T1000 (cell line): ENCODE measurements around the gene AP2A2.

Source experiments
- DNase-seq: peaks from one replicate; lab custom pipeline; 2025; ENCODE audit warnings: mixed read lengths; lab: John Stamatoyannopoulos, UW

The AP2A2 gene

DNA sequence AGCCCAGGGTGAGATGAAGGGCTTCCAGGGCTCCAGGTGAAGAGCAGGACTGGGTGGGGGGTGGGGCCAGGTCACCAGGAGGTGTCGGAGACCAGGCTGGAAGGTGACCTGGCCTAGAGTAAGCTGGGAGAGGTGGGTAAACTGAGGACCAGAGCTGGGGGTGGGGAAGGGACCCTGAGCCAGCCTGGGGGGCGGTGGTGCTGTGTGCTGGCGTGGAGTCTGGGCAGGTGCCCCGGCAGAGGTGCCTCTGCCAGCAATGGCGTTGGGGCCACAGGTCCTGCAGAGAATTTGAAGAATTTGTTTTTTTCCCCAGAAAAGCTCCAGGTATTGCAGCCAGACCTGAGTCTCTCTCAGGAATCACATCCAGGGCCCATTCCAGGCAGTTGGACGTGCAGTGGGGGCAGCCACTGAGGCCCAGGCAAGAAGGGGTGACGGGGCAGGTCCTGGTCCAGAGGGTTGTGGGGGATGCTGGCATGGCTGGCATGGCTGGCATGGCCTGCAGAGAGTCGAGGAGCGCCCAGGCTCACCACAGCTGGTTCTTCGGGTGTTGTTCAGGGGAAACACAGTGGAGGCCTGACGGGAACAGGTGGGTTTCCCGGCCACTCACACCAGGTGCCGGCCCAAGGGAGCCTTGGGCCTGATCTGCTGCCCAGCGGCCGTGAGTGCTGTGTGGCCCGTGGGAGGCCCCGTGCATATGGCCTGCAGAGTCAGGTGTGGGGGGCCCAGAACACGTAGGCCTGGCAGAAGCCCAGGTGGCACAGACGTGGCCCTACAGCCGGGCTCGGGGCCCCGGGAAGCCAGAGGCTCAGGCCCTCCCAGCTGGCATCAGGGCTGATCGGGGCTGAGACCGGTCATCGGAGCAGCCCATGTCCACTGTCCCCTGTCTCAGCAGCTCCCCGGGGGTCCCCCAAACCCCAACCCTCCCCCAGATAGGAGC is 117.2 kb downstream of the AP2A2 start:
- DNase-seq, result no peak

DNA sequence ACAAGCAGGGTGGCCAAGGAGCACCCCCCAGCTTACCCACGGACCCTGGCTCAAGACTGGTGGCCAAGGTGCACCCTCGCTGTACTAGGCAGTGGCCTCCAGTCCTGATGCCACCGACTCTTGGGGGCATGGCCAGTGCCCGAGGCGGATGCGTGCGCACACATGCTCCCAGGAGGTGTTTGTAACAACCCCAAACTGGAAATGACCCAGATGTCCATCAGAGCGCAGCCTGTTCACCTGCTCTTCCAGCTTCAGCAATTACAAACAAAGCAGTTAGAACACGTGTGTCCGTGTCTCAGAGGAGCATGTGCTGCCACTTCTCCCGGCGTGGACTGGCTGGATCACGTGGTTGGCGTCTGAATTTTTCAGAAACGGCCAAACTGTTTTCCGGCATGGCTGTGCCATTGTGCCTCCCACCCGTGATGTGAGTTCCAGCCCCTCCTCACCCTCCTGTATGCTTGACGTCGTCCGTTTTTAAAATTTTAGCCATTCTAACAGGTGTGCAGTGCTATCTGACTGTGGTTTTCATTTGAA is 118.0 kb downstream of the AP2A2 start:
- no peak for DNase-seq

DNA sequence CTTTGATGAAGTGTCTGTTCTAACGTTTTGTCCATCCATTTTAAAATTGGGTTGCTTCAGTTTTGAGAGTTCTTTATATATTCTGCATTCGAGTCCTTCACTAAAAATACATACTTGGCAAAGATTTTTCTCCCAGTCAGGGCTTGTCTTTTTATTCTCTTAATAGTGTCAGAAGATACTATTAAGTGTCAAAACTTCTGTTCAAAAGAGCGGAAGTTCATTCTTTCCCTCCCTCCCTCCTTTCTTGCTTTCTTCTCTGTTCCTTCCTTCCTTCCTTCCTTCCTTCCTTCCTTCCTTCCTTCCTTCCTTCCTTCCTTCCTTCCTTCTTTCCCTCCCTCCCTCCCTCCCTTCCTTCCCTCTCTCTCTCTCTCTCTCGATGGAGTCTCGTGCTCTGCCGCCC is 118.5 kb downstream of the AP2A2 start:
- DNase-seq, result no peak

DNA sequence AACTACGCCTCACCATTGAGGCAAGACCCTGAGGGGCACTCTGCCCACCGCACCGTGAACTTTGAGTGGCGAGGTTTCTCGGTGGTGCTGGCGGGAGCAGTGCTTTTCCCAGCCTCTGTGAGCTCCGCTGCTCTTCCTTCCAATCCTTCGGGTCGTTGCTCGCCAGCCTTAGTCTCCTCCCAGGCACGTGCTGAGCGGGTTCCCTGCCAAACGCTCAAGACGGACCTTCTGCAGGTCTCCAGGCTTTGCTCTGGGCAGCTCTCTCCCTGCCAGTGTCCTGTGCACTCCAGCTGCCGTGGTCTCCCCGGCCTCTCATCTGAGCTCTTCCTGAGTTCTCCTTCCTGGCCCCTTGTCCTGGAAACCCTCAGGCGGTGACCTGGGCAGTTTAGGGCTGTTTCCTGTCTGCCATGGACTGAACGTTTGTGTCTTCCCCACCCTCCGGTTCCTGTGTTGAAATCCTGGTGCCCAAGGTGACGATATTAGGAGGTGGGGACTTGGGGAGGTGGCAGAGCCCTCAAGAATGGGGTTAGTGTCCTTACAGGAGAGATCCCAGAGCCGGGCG is 122.0 kb downstream of the AP2A2 start:
- no peak for DNase-seq

DNA sequence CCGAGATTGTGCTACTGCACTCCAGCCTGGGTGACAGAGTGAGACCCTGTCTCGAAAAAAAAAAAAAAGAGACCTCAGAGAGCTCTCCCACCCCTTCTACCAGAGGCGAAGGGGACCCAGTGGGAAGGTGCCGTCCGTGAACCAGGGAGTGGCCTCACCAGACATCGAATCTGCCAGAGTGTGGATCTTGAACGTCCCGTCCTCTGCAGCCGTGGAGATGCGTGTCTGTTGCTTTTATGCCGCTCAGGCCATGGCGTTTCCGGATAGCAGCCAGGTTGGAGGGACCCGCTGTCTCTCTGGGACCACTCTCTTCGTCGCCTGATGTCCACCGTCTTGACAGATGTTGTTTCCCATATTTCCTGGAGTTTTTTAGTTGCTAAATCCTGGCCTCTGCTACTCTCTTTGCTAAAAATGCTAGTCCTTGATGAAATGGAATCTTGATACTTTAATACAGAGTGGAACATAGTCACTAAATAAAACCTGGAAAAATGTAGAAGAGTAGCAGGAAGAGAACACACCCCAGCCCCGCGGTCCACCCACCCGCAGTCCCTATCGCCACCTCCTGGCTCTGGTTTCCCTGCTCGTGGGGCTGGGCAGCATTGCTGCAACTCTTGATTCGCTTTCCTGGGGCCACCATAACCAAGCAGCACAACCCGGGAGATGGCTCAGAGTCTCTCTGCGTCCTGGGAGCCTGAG is 122.9 kb downstream of the AP2A2 start:
- DNase-seq, result no peak

DNA sequence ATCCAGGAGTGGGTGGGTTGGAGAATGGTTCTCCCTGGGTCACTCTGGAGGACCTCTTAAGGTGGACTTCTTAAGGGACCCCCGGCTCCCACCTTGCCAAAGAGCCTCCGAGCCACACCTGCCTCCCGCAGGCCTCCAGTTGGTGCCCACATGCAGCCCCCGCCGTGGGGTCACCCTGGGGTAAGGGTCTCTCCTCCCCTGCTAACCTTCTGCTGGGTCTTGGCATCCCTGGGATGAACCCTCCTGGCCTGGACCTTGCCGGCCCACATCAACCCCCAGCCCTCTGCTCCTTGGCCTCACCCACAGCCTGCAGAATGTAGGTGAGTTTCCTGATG is 123.4 kb downstream of the AP2A2 start:
- no peak for DNase-seq

DNA sequence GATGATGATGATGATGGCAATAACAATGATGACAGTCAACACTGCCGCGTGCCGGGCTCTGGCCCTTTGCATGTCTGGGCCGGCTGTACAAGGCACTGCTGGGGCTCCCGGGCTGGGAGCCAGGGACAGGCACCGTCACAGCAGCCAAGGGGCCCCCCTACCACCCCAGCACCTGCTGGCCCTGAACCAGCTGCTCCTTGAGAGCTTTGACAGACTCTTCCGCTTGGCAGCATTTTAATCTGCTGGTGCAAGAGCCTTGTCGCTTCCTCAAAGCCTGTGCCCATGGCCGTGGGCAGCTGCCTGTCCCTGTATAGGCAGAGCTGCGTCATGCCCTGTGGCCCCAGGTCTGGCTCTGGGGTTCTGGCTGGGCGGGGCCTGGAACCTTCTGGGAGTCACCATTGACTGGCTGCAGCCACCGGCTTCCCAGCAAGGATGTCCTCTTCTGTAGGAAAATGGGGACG is 123.8 kb downstream of the AP2A2 start:
- no peak for DNase-seq

DNA sequence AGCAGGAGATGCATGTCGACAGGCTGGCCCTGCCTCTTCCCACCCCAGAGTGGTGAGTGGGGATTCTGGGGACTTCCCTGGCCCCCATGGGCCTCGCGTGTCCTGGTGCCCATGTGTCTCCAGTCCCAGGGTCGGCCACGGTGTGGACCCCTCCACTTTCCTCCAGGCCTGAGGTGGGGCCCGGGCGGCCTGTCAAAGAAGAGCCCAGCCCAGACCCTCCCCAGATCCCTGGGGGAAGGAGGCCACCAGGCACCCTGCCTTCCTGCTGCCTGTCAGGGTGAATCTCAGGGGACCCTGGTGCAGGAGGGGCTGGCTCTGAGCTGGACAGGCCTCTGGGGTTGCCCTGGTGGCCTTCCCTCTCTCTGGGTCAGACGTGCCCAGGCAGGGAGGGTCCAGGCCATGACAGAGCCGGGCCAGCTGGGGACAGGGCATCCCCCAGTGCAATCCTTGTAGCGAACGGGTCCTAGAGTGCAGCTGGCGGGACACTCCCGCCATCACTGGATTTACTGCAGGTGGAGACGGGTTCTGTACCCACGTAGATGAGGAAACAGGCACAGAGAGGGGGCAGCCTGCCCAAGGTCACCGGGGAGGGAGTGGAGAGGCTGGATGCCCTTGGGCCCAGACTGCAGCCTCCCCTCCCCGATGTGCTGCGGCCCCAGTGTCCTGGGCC is 124.4 kb downstream of the AP2A2 start:
- DNase-seq, result no peak

DNA sequence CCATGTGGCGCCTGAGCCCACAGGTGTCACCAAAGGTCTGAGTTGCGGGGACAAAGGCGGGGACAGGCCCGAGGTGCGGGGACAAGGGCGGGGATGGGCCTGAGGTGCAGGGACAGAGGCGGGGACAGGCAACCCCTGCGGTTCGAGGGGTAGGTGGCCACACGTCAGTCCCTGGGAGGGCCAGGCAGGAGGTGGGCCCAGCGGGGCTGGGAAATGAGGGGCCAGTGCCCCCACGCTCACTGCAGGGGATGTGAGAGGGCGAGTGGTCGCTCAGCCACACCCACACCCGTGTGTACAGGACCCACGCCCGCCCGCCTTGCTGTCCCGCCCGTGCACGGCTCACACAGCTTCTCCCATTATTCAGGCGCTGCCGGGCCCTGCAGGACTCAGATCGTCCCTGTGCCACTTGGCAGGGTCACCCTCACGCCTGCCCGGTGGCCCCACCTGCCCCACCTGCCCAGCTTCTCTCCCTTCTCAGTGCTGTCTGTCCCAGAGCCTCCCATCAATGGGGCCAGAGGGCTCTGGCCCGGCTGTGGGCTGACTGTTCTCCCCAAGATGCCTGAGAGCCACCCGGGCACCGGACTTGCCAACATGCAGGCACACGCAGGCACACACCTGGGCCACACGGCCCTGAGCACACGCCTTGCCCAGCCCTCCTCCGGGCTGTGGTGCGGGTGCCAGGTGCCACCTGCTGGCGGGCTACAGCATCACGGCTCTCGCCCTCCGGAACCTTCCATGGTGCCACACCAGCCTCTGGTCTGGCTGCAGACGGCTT is 125.1 kb downstream of the AP2A2 start:
- no peak for DNase-seq

DNA sequence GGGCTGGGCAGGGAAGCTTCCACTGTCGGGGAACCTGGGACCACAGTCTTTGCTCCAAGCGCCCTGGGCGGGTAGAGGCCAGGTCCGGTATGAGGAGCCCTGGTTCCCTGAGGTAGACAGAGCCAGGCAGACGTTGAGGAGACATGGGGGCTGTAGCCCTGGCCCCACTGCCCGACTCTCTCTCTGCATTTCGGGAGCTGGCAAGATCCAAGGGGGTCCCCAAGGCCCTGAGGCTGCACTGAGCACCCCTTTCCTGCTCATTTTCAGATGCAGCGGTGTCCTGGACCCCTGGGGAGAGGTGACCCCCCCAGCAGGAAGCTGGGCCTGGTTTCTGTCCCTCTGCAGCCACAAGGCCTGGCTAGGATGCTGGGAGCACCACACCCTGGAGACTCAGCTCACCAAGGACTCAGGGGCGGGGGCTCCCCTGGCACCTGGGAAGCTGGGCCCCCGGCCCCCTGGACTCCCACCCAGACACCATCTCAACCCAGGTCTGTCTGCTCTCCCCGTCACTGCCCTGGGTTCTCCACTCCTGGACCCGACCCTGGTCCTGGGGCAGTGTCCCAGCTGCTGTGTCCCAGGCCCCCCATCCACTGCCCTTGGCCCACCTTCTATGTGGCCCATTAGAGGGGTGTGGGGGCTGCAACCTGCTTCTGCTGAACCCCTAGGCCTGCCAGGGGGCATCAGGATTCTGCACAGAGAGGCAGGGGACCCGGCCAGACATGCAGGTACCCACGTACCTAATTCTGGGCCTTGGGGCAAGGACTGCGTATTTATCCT is 125.9 kb downstream of the AP2A2 start:
- no peak for DNase-seq

DNA sequence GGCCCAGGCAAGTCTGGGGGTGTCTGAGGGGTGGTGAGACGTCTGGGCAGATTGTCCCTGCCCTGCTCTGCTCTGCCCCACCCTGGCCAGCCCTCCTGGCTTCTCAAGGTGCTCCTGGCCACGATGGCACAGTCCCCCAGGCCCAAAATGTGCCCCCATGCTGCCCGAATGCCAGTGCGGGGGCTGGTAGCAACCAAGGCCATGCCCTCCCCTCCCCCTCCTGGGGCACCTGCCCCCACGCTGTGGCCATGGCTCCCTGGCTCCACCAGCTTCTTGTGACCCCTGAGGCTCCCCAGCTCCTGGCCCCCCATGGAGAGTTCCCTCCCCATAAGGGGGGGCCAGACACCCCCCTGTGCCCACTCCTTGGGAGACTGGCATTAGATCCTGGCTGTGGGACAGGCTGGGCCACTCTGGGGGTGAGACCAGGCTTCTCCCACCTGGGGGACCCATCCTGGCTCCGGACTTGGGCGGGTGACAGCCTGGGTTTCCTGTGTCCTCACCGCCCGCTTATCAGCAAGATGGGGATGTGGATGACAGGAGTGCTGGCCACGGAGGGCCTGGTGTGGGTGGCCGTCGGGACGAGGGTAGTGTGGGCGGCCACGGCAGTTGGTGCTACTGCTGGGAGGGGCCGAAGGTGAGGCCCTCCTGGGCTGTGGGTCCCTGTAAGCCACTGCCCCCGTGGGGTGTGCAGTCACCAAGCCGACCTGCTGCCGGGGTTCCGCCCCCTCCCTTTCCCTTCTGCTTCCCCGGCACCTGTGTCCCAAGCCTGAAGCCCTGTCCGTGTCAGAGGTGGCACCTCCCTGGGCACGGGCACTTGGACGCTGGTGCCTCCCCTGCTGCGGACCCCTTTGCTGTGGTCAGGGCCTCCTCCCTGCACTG is 126.7 kb downstream of the AP2A2 start:
- DNase-seq, result no peak

DNA sequence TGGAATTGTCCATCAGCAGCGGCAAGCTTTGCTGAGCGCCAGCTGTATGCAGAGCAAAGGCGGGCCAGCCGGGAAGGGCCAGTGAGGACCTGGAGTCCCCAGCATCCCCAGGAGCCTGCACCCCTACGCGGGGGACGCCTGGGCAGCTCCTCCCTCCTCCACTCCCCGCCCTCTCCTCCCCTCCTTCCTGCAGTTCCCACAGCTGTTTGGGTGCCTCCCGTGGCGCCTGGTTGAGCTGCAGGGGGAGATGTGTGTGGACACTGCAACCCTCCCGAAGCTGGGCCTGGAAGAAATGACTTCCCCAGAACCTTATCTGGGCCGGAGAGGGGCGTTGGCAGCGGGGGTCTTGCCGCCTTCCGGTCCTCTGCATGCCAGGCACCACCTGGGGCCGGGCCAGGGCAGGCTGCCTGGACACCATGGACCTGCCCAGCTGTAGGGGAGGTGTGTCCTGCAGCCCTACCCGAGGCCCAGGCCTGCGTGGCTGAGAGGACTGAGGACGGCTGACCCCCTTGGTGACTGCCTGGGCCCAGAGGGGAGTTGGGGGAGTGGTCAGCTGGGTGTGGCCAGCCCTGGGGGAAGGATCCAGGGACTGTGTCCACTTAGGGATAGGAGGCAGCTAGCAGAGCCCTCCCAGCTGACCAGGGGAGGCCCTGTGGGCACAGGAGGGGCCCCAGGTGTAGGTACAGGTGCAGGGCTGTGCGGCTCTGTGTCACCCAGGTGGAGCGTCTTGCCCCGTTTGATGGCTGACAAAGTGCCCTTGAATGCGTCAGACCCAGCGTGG is 127.6 kb downstream of the AP2A2 start:
- no peak for DNase-seq

DNA sequence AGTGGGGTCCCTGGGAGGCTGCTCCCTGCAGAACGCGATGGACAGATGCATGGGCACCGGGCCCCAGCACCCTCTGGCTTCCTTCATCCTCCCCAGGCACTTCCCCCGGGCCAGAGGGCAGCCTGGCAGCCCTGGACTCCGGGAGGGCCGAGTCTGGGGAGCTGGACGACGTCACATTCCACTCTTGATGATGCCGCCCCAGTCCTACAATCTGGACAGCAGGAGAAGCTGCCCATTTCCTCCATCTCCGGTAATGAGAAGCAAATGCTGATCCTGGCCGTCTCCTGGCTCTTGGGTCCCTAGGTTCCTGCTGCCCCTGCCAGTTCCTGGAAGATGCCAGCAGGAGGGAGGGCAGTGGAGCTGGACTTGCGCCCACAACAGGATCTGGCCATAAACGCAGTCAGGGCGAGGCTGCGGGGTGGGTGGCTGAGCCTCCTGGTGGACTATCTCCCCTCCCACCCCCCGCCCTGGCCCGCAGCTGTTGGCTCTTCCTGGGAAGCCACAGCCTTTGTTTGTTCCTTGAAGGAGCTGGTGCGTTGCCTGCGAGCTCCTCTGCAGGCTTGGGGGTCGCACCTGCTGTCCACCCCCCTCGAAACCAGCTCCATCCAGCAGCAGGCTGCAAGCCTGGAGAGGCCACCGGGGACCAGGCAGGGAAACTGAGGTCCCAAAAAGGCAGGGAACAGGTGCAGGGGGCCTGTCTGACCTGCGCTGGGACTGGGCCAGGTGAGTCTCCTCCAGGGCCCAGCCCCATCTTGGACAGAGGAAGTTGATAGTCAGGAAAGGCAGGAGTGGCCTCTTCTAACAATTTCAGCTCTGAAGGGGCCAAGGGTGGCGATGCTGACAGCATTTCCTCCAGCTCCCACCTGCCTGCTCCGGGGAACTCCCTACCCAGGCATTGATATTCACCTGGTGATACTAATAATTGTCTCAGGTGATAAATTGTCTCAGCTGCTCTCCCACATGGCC is 128.8 kb downstream of the AP2A2 start:
- no peak for DNase-seq

DNA sequence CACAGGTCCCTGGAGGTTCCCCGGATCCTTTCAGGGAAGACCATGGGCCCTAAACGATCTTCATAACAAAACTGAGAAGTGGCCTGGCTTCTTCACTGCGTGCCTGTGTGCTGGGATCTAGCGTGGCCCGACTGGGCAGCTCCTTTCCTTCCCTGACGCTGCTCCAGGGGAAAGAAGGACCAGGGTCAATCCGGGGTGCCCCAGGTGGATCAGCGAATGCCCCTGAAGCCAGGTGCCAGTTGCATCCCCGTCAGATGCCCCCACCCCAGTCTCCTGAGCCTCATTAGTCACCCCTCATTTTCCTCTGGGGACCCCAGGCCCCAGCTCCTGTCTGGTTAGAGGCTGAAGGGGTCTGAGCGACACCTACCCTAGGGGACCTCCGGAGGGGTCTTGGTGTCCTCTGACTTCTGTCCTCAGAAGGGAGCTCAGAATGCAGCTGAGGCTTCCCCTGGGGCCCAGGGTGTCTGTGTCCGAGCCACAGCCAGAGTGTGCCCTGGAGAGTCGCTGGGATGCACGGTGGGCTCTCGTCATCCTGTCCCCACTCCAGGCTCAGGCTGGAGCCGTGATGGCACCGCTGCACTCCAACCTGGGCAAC is 129.5 kb downstream of the AP2A2 start:
- no peak for DNase-seq

DNA sequence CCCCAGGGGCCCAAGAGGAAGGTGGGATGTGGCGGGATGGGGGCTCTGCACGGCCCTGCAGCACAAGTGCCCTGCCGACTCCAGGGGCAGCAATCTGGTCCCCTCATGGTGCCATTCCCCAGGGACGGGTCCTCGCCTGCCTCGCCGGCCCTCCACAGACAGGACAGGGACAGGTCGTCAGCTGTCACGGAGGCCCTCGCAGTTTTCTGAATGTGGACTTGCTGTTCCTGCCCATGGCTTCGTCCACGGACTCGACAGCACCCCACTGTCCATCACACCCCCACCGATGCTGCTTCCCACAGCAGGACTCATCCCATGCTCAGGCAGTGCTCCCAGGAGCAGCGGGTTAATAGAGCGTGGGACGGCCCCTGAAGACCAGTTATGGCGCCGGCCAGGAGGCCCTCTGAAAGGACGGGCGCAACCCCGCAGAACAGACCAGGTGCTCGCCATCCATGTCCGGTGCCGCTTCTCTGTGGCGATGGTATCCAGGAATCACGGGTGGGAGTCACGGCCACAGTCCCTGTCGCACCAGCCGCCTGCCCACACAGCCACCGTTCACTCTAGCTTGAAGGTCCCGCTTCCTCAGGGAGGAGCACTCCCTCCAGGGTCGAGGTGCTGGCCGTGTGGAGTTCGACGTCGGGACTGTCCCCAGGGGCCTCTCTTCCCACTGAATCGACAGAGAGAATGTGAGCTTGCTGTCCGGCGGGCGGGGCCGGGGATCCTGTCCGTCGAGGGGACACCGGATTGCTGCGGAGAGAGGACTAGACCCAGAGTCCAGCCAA is 130.5 kb downstream of the AP2A2 start:
- DNase-seq, result no peak

DNA sequence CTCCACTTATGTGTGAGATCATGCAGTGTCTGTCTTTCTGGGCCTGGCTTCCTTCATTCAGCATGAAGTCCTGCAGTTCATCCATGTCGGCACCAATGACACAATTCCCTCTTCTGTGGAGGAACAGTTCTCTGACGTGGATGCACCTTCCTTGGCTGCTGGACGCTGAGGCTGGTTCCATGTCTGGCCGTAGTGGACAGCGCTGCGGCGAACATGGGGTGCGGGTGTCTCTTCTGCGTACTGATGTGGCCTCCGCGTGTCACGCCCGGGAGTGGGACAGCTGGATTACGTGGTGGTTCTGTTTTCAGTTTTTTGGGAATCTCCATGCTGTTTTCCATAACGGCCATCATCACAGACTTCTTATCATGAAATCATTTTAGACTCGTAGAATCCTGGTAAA is 132.1 kb downstream of the AP2A2 start:
- no peak for DNase-seq
